GM12878 (cell line): ENCODE measurements around the gene LMF1. TPM values are rescaled to one million over a fixed set of nuclear protein-coding genes. Genes with fewer than 3 reads are reported as not detected.

Experiments
- ATAC-seq: fragments of 200-7000 bp; cut with Tn5 transposase; 3 replicates; pipeline ENCODE4 v1.9.1; 2020; ENCODE audit warnings: mild to moderate bottlenecking, moderate library complexity
- BruUV-seq: library from RNA; stranded (reverse); fragments of 400-500 nt; replicated peaks from 2 replicates; lab custom pipeline; 2021; lab: Mats Ljungman, UMichigan
- CTCF ChIA-PET: fragments of 300-600 bp; sonication (Branson Sonifier 250); formaldehyde crosslinking; extraction: SDS; loops from one replicate; lab custom pipeline; 2021; ENCODE audit warnings: inconsistent platforms; lab: Yijun Ruan, JAX
- POLR2A ChIA-PET: fragments of 350-600 bp; formaldehyde crosslinking; extraction: SDS; loops from one replicate; lab custom pipeline; 2021; ENCODE audit warnings: inconsistent platforms; lab: Charles Lee
- RAD21 ChIA-PET: fragments of 300-600 bp; sonication (Branson Sonifier 250); formaldehyde crosslinking; loops from one replicate; lab custom pipeline; 2023; ENCODE audit warnings: antibody characterized with exemption; ENCODE audit not compliant: unreplicated experiment; lab: Charles Lee
- SMC1A ChIA-PET: fragments of 300-600 bp; sonication (Branson Sonifier 250); formaldehyde crosslinking; loops from one replicate; lab custom pipeline; 2023; ENCODE audit not compliant: unreplicated experiment, uncharacterized antibody; lab: Charles Lee
- DNase-seq: peaks from one replicate; pipeline ENCODE4 v3.0.0-alpha.2; 2011; ENCODE audit warnings: low read depth, low spot score
- FAIRE-seq: peaks from 3 replicates; lab custom pipeline; 2011; peaks lifted over from hg19 to GRCh38; lab: Jason Lieb, UNC
- H2AFZ ChIP-seq: 2 replicates; pipeline ENCODE4 v1.6.0; 2011; ENCODE audit warnings: low read depth, low read length, control low read depth; ENCODE audit not compliant: control insufficient read depth
- H3K27ac ChIP-seq: 2 replicates; pipeline ENCODE4 v1.5.1; 2011; ENCODE audit warnings: control low read depth; ENCODE audit not compliant: control insufficient read depth, insufficient read depth
- H3K27me3 ChIP-seq, 2 experiments: replicated peaks in 1 of 2; 2 replicates each; pipeline versions ENCODE4 v1.6.0 to v1.6.1; 2011; ENCODE audit warnings: low read length in 1 of 2; ENCODE audit not compliant: control insufficient read depth in 2 of 2, insufficient read depth in 2 of 2
- H3K36me3 ChIP-seq, 2 experiments: 2 replicates each; pipeline ENCODE4 v1.5.1; 2011; ENCODE audit warnings: low read length in 1 of 2; ENCODE audit not compliant: control insufficient read depth in 2 of 2, insufficient read depth in 2 of 2
- H3K4me1 ChIP-seq: 2 replicates; pipeline ENCODE4 v1.6.1; 2011; ENCODE audit warnings: mild to moderate bottlenecking, low read length, moderate library complexity, mixed read lengths; ENCODE audit not compliant: control insufficient read depth, insufficient read depth
- H3K4me2 ChIP-seq: 2 replicates; pipeline ENCODE4 v1.6.0; 2011; ENCODE audit warnings: control low read depth; ENCODE audit not compliant: control insufficient read depth, insufficient read depth
- H3K4me3 ChIP-seq: fragments of 200-600 bp; sonication (generic); 2 replicates; pipeline ENCODE4 v1.5.1; 2016
- H3K79me2 ChIP-seq: 2 replicates; pipeline ENCODE4 v1.6.0; 2011; ENCODE audit warnings: low read length; ENCODE audit not compliant: control insufficient read depth, insufficient read depth
- H3K9ac ChIP-seq: 2 replicates; pipeline ENCODE4 v1.8.0; 2011; ENCODE audit warnings: low read length, control low read depth, mixed read lengths; ENCODE audit not compliant: control insufficient read depth, insufficient read depth
- H3K9me3 ChIP-seq: replicated peaks from 3 replicates; pipeline ENCODE4 v1.5.1; 2011; ENCODE audit warnings: mild to moderate bottlenecking, low read length; ENCODE audit not compliant: control insufficient read depth, insufficient read depth
- H4K20me1 ChIP-seq: 2 replicates; pipeline ENCODE4 v1.6.0; 2011; ENCODE audit not compliant: control insufficient read depth, insufficient read depth
- BHLHE40 ChIP-seq, 2 experiments: fragments of 450-650 bp in 1 of 2; IDR thresholded peaks; 2 replicates each; pipeline ENCODE4 v1.6.1; 2011 to 2017; ENCODE audit warnings: low read depth in 2 of 2, borderline replicate concordance in 1 of 2, improper control_type of control experiment in 1 of 2, low read length in 1 of 2, mild to moderate bottlenecking in 1 of 2
- BMI1 ChIP-seq: fragments of 450-650 bp; IDR thresholded peaks from 2 replicates; pipeline ENCODE4 v1.6.1; 2016; ENCODE audit warnings: mild to moderate bottlenecking, moderate library complexity, borderline replicate concordance
- CBFB ChIP-seq: IDR thresholded peaks from 2 replicates; pipeline ENCODE4 v1.6.1; 2016; ENCODE audit warnings: antibody characterized with exemption, low read depth
- CHD4 ChIP-seq: fragments of 200-600 bp; sonication (generic); IDR thresholded peaks from 2 replicates; pipeline ENCODE4 v1.6.1; 2016; ENCODE audit warnings: mild to moderate bottlenecking
- GABPA ChIP-seq: IDR thresholded peaks from 2 replicates; pipeline ENCODE4 v1.6.1; 2014; ENCODE audit warnings: antibody characterized with exemption, low read depth, mild to moderate bottlenecking, inconsistent platforms
- GATAD2B ChIP-seq: fragments of 450-650 bp; conservative IDR thresholded peaks from 2 replicates; pipeline ENCODE4 v1.6.1; 2017; ENCODE audit warnings: low read depth, mild to moderate bottlenecking, moderate library complexity
- IRF3 ChIP-seq: fragments of 450-650 bp; IDR thresholded peaks from 2 replicates; pipeline ENCODE4 v1.6.1; 2014; ENCODE audit warnings: mild to moderate bottlenecking
- MLLT1 ChIP-seq: fragments of 450-650 bp; IDR thresholded peaks from 2 replicates; pipeline ENCODE4 v1.6.1; 2016; ENCODE audit warnings: mild to moderate bottlenecking
- MYB ChIP-seq: fragments of 150-350 bp; IDR thresholded peaks from 2 replicates; pipeline ENCODE4 v1.6.1; 2014; ENCODE audit warnings: mild to moderate bottlenecking, low read depth, low read length, borderline replicate concordance
- NFXL1 ChIP-seq: fragments of 450-650 bp; IDR thresholded peaks from 2 replicates; pipeline ENCODE4 v1.6.1; 2017; ENCODE audit warnings: antibody characterized with exemption, mild to moderate bottlenecking, borderline replicate concordance
- NR2C1 ChIP-seq: fragments of 450-650 bp; IDR thresholded peaks from 2 replicates; pipeline ENCODE4 v1.6.1; 2017; ENCODE audit warnings: antibody characterized with exemption, mild to moderate bottlenecking, moderate library complexity
- NR2F1 ChIP-seq: fragments of 450-650 bp; conservative IDR thresholded peaks from 2 replicates; pipeline ENCODE4 v1.6.1; 2017; ENCODE audit warnings: mild to moderate bottlenecking
- RELB ChIP-seq: fragments of 450-650 bp; IDR thresholded peaks from 2 replicates; pipeline ENCODE4 v1.6.1; 2017; ENCODE audit warnings: low read depth, mild to moderate bottlenecking, moderate library complexity
- WGBS: methylation state at CpG from one replicate; pipeline ENCODE4 v1.1.6; 2016; ENCODE audit warnings: low lambda C conversion rate; ENCODE audit not compliant: insufficient replicate concordance, insufficient coverage; ENCODE audit errors: missing lambda C conversion rate; 5-methylcytosine and 5-hydroxymethylcytosine counted together
- in situ Hi-C: fragments of 300-500 bp; cut with MboI; formaldehyde crosslinking; loops from 9 replicates; pipeline ENCODE4 v1.14.3; 2018; ENCODE audit warnings: mixed read lengths
- intact Hi-C: fragments of 100-400 bp; cut with micrococcal nuclease; formaldehyde crosslinking; loops from one replicate; pipeline ENCODE4 v1.14.2; 2022; ENCODE audit not compliant: unreplicated experiment
- polyA plus RNA-seq, 11 experiments: library from polyadenylated mRNA; depleted of rRNA in 4 of 11; unstranded in 6 of 11; stranded (reverse) in 5 of 11; fragments of >200 nt; fragmentation: Nextera tagmentation in 4 of 11; fragmentation: Illumina TruSeq in 1 of 11; extraction: Ambion mirVana in 4 of 11; extraction: Trizol in 1 of 11; gene quantifications; 1 replicate in 1 of 11; 2 replicates in 10 of 11; pipeline versions ENCODE4 v1.2.1 to v1.2.3, GENCODE V29; 2011 to 2016; ENCODE audit warnings: inconsistent platforms in 2 of 11, missing spikeins in 2 of 11, low read depth in 1 of 11
- total RNA-seq, 4 experiments: library from RNA; depleted of rRNA in 3 of 4; stranded (reverse); fragments of >200 nt in 3 of 4; fragmentation: Illumina TruSeq in 1 of 4; extraction: Trizol in 1 of 4; gene quantifications; 2 replicates each; pipeline versions ENCODE4 v1.2.1 to v1.2.3, GENCODE V29; 2013 to 2021
- TF ChIP-seq, protein P1 (sequence below): IDR thresholded peaks from 2 replicates; pipeline ENCODE4 v1.6.1; 2011; ENCODE audit warnings: borderline replicate concordance, low read depth, mild to moderate bottlenecking, moderate library complexity, mixed read lengths, low read length; ENCODE audit not compliant: insufficient read depth; ENCODE audit errors: extremely low read length
- TF ChIP-seq, protein P2 (sequence below): fragments of 450-650 bp; IDR thresholded peaks from 2 replicates; pipeline ENCODE4 v1.6.1; 2017; ENCODE audit warnings: antibody characterized with exemption, mild to moderate bottlenecking, moderate library complexity

The LMF1 gene
- total and polyA plus RNA-seq, 10 of the 15 experiments (the other 5 are each of a cell fraction or from before 2014, with no cell fraction given): 0.18 to 3.2 (median 1.4) TPM; not detected in 1

DNA sequence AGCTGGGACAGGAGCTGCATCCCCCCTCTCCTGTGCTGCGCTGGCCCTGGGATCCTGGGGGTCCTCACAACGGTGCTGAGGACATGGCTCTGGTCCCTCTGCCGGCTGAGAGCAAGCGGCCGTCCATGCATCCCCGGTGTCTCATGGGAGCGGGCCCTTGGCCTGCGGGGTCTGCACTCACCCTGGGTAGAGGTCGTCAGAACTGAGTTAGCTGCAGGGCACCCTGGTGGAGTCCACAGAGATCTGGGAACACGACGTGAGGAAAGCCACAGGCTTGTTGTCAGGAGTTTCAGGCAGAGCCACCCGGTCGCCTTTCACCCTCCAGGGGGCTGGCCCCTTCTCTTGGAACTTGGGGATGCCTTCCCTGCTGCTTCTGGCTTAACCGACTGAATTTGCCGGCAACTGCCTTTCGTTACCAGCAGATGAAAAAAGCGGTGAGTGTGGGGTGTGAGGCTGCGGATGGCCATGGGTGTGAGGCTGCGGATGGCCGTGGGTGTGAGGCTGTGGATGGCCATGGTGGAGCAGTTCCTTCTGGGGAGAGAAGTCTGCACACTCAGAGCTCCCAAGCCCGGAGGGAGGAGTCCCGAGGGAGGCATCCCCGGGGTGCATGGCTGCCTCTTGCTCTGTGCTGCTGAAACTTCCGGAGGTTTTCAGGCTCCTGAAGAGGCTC, 81.7 kb downstream of the LMF1 start:
- no peaks in the 10 kb centered on the region; the same call in 2 of the 3 replicates for H3K9me3 ChIP-seq
- DNase-seq: no peak
- no peak overlapping the region for H3K4me2 ChIP-seq
- H2AFZ ChIP-seq: no peak overlapping the region
- in situ Hi-C loops: no loop called here
- ChIA-PET POLR2A (no interaction called here), RAD21 (no interaction called here), CTCF (no interaction called here), SMC1A (interaction anchor here (0.6 kb wide), 1 partner anchor 63 kb away, joined by 3 read pairs; no protein-coding TSS in a partner anchor)
- no peaks in the 10 kb centered on the region for H3K4me1 ChIP-seq
- no TSS peak for BruUV-seq
- no peaks in the 10 kb centered on the region for H3K27me3 ChIP-seq
- H3K79me2 ChIP-seq: no peaks in the 10 kb centered on the region
- H3K27ac ChIP-seq: no peak overlapping the region
- H3K9ac ChIP-seq: no peak overlapping the region
- intact Hi-C loops: no loop called here
- ATAC-seq: no peak
- no peak for FAIRE-seq
- WGBS: 55% methylated on average over 22 of the region's 24 CpGs
- H3K4me3 ChIP-seq: no peak overlapping the region
- no peaks in the 10 kb centered on the region for H3K36me3 ChIP-seq
- no peaks in the 10 kb centered on the region for H4K20me1 ChIP-seq
- TF ChIP-seq IRF3 (no peak), NFXL1 (no peak), GATAD2B (no peak), MLLT1 (no peak), MYB (no peak), CBFB (no peak), BMI1 (no peak), NR2F1 (no peak), RELB (no peak), NR2C1 (no peak), BHLHE40 (IDR thresholded peaks at IDR 0.05; ENCODE audit: borderline replicate concordance in 1 of 2, low read depth in 2 of 2, low read length in 1 of 2) (no peak), CHD4 (no peak), GABPA (no peak)
- TF ChIP-seq, protein P1, sequence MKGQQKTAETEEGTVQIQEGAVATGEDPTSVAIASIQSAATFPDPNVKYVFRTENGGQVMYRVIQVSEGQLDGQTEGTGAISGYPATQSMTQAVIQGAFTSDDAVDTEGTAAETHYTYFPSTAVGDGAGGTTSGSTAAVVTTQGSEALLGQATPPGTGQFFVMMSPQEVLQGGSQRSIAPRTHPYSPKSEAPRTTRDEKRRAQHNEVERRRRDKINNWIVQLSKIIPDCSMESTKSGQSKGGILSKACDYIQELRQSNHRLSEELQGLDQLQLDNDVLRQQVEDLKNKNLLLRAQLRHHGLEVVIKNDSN: no peak
- TF ChIP-seq, protein P2, sequence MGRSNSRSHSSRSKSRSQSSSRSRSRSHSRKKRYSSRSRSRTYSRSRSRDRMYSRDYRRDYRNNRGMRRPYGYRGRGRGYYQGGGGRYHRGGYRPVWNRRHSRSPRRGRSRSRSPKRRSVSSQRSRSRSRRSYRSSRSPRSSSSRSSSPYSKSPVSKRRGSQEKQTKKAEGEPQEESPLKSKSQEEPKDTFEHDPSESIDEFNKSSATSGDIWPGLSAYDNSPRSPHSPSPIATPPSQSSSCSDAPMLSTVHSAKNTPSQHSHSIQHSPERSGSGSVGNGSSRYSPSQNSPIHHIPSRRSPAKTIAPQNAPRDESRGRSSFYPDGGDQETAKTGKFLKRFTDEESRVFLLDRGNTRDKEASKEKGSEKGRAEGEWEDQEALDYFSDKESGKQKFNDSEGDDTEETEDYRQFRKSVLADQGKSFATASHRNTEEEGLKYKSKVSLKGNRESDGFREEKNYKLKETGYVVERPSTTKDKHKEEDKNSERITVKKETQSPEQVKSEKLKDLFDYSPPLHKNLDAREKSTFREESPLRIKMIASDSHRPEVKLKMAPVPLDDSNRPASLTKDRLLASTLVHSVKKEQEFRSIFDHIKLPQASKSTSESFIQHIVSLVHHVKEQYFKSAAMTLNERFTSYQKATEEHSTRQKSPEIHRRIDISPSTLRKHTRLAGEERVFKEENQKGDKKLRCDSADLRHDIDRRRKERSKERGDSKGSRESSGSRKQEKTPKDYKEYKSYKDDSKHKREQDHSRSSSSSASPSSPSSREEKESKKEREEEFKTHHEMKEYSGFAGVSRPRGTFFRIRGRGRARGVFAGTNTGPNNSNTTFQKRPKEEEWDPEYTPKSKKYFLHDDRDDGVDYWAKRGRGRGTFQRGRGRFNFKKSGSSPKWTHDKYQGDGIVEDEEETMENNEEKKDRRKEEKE: no peak
